HG03558 (cell line): ENCODE measurements around the gene AP5M1.
"Not testable (repeated sequence)": the region's sequence is repeated elsewhere in the genome, so short reads cannot be mapped to it uniquely, and the experiment has no call there.

ENCODE experiments used
- ATAC-seq: cut with Tn5 transposase; IDR thresholded peaks from one replicate; pipeline ENCODE4 v1.9.1; 2021; ENCODE audit warnings: moderate number of reproducible peaks; ENCODE audit not compliant: unreplicated experiment; ENCODE audit errors: extremely low read depth

AP5M1 gene

GRCh38 chr14:57268161-57269069, at the start of gene AP5M1, which contains the start of gene EXOC5:
AP5M1 (plus strand) TSS chr14:57268971; CDS start chr14:57269315, 344 bp downstream.
EXOC5 (minus strand) TSS chr14:57268905; CDS start chr14:57268648, 257 bp downstream.
- ATAC-seq = peak; percentile 67

GRCh38 chr14:57221931-57222330, 46.8 kb upstream of the AP5M1 start:
- no peak for ATAC-seq

GRCh38 chr14:57227083-57227482, 41.7 kb upstream of the AP5M1 start:
- ATAC-seq = no peak

GRCh38 chr14:57228320-57228719, 40.5 kb upstream of the AP5M1 start:
- ATAC-seq = not testable (repeated sequence)

- no peak for ATAC-seq
These were observed 36.8 kb upstream of the AP5M1 start for GRCh38 chr14:57232006-57232405.

- not testable (repeated sequence) for ATAC-seq
These were observed 28.7 kb upstream of the AP5M1 start for GRCh38 chr14:57240115-57240514.

- ATAC-seq = no peak
These were observed 25.5 kb upstream of the AP5M1 start for GRCh38 chr14:57243320-57243719.

- no peak for ATAC-seq
These were observed 24.7 kb upstream of the AP5M1 start for GRCh38 chr14:57244106-57244505.

- ATAC-seq = no peak
These were observed 22.8 kb upstream of the AP5M1 start for GRCh38 chr14:57245941-57246340.

- no peak for ATAC-seq
These were observed 21.7 kb upstream of the AP5M1 start for GRCh38 chr14:57246933-57247657.

GRCh38 chr14:57254884-57255283, 13.9 kb upstream of the AP5M1 start:
- no peak for ATAC-seq

- ATAC-seq = not testable (repeated sequence)
These were observed 10.6 kb upstream of the AP5M1 start for GRCh38 chr14:57258221-57258620.

GRCh38 chr14:57259672-57260071, 9.1 kb upstream of the AP5M1 start:
- ATAC-seq = no peak

- ATAC-seq = no peak
These were observed 7.2 kb upstream of the AP5M1 start for GRCh38 chr14:57261604-57262003.

- no peak for ATAC-seq
These were observed 6.7 kb upstream of the AP5M1 start for GRCh38 chr14:57262117-57262516.

GRCh38 chr14:57266065-57266464, 2.7 kb upstream of the AP5M1 start:
- ATAC-seq = no peak

- ATAC-seq = no peak
These were observed 4.5 kb downstream of the AP5M1 start for GRCh38 chr14:57273236-57273635.

- no peak for ATAC-seq
These were observed 5.8 kb downstream of the AP5M1 start for GRCh38 chr14:57274551-57274950.

GRCh38 chr14:57275023-57275664, 6.4 kb downstream of the AP5M1 start:
- no peak for ATAC-seq

GRCh38 chr14:57277062-57277461, 8.3 kb downstream of the AP5M1 start:
- no peak for ATAC-seq

- ATAC-seq = no peak
These were observed 19.0 kb downstream of the AP5M1 start for GRCh38 chr14:57287745-57288144.
